ENCODE measurements around the gene ATG10.

DNA sequence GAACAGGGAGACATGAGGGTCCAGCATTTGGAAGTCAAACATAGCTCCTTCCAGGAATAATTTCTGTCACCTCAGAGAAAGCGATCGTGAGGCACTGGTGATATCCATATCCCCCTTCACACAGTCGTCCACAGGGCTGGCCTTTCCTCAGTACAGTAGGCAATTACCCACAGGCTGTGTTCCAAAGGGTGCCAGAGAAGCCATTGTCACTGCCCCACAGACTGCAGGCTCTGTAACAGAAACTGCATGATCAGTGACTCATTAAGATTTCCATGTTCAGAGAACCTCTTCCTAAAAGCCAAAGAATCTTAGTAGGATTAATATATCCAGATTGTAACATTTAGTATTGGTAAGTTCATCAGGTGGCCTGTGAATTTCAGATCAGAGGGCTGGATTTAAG is 178.7 kb downstream of the ATG10 start:
- TF ChIP-seq EP300 (IDR thresholded peaks at IDR 0.05; ENCODE audit: borderline replicate concordance), result no peak
- TF ChIP-seq YY1 (IDR thresholded peaks at IDR 0.05; ENCODE audit: low read depth), result no peak
- TF ChIP-seq CEBPB (IDR thresholded peaks at IDR 0.05), result no peak
- TF ChIP-seq, protein P1, sequence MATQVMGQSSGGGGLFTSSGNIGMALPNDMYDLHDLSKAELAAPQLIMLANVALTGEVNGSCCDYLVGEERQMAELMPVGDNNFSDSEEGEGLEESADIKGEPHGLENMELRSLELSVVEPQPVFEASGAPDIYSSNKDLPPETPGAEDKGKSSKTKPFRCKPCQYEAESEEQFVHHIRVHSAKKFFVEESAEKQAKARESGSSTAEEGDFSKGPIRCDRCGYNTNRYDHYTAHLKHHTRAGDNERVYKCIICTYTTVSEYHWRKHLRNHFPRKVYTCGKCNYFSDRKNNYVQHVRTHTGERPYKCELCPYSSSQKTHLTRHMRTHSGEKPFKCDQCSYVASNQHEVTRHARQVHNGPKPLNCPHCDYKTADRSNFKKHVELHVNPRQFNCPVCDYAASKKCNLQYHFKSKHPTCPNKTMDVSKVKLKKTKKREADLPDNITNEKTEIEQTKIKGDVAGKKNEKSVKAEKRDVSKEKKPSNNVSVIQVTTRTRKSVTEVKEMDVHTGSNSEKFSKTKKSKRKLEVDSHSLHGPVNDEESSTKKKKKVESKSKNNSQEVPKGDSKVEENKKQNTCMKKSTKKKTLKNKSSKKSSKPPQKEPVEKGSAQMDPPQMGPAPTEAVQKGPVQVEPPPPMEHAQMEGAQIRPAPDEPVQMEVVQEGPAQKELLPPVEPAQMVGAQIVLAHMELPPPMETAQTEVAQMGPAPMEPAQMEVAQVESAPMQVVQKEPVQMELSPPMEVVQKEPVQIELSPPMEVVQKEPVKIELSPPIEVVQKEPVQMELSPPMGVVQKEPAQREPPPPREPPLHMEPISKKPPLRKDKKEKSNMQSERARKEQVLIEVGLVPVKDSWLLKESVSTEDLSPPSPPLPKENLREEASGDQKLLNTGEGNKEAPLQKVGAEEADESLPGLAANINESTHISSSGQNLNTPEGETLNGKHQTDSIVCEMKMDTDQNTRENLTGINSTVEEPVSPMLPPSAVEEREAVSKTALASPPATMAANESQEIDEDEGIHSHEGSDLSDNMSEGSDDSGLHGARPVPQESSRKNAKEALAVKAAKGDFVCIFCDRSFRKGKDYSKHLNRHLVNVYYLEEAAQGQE (IDR thresholded peaks at IDR 0.05; ENCODE audit: low read depth), result no peak
- no peak for TF ChIP-seq RAD21 (IDR thresholded peaks at IDR 0.05; ENCODE audit: low read depth)
- TF ChIP-seq EGR1 (IDR thresholded peaks at IDR 0.05), result no peak
- no peak for TF ChIP-seq NFIC (IDR thresholded peaks at IDR 0.05)
- no peak for TF ChIP-seq CREB1 (IDR thresholded peaks at IDR 0.05; ENCODE audit: low read depth)
